Left ventricle myocardium inferior (tissue), 1 donor: Measurements from ENCODE around the gene MRPL30. TPM values are rescaled to one million over a fixed set of nuclear protein-coding genes. Genes with fewer than 3 reads are reported as not detected.
"Not testable (repeated sequence)": the region's sequence is repeated elsewhere in the genome, so short reads cannot be mapped to it uniquely, and the experiment has no call there.

Experiments
- DNase-seq: peaks from one replicate; pipeline ENCODE4 v3.0.0-alpha.2; 2020
- H3K27ac ChIP-seq: fragments of 200-600 bp; replicated peaks from 2 replicates; pipeline ENCODE4 v1.8.0; 2021
- H3K27me3 ChIP-seq: fragments of 200-600 bp; 2 replicates; pipeline ENCODE4 v1.8.0; 2021; ENCODE audit warnings: low read depth
- H3K36me3 ChIP-seq: fragments of 200-600 bp; 2 replicates; pipeline ENCODE4 v1.8.0; 2021
- H3K4me1 ChIP-seq: fragments of 200-600 bp; 2 replicates; pipeline ENCODE4 v1.8.0; 2021
- H3K4me3 ChIP-seq: fragments of 200-600 bp; 2 replicates; pipeline ENCODE4 v1.8.0; 2021; ENCODE audit warnings: mild to moderate bottlenecking, moderate library complexity
- H3K9me3 ChIP-seq: fragments of 200-600 bp; replicated peaks from 2 replicates; pipeline ENCODE4 v1.8.0; 2021
- intact Hi-C: fragments of 100-400 bp; cut with micrococcal nuclease; formaldehyde crosslinking; loops from one replicate; pipeline ENCODE4 v1.11.0; 2022
- long read RNA-seq: library from polyadenylated mRNA; unstranded; transcript quantifications from one replicate; pipeline ENCODE4 v2.0.0, GENCODE V29; 2021
- total RNA-seq: library from RNA; stranded (reverse); fragmentation: NEBNext Ultra II Directional; extraction: Animal tissue kit (Norgen Biotek cat#: 25700); gene quantifications from one replicate; pipeline ENCODE4 v1.2.1, GENCODE V29; 2021
- TF ChIP-seq, protein P1 (sequence below): fragments of 200-600 bp; IDR thresholded peaks from 2 replicates; pipeline ENCODE4 v1.8.0; 2021; ENCODE audit warnings: antibody characterized with exemption, mild to moderate bottlenecking, borderline replicate concordance
- donor health status: DM: no; HTN: yes; CAD: no; lungs with severe emphysema.

MRPL30 gene
- 34.8 TPM for total RNA-seq
- long read RNA-seq, transcript MRPL30-201 (6 exons, 2,605 nt), result major isoform, 44 of 48 reads
- long read RNA-seq, partial matches to known transcripts, result 3 of 48 reads
- long read RNA-seq, other reads (novel, unspliced or antisense), result 1 of 48 reads

GRCh38 chr2:99180755-99181623 lies at the start of gene MRPL30, which contains the start of gene MITD1:
Gene MRPL30, plus strand, starts transcription at chr2:99181184. Its CDS starts 5,020 bp downstream, at chr2:99186204.
Gene MITD1, minus strand, starts transcription at chr2:99181058. Its CDS starts 77 bp downstream, at chr2:99180981.
- Histone ChIP-seq H3K4me1 (peaks cover 58% of the 10 kb centered on the region), H3K27ac (peak within 1 kb of the TSS; percentile 84), H3K36me3 (peaks cover 6% of the 10 kb centered on the region), H3K4me3 (peak within 1 kb of the TSS; percentile 87), H3K9me3 (no peaks in the 10 kb centered on the region), H3K27me3 (no peaks in the 10 kb centered on the region)
- peak; percentile 90 for DNase-seq
- intact Hi-C loops, result no loop called here
- TF ChIP-seq, protein P1, sequence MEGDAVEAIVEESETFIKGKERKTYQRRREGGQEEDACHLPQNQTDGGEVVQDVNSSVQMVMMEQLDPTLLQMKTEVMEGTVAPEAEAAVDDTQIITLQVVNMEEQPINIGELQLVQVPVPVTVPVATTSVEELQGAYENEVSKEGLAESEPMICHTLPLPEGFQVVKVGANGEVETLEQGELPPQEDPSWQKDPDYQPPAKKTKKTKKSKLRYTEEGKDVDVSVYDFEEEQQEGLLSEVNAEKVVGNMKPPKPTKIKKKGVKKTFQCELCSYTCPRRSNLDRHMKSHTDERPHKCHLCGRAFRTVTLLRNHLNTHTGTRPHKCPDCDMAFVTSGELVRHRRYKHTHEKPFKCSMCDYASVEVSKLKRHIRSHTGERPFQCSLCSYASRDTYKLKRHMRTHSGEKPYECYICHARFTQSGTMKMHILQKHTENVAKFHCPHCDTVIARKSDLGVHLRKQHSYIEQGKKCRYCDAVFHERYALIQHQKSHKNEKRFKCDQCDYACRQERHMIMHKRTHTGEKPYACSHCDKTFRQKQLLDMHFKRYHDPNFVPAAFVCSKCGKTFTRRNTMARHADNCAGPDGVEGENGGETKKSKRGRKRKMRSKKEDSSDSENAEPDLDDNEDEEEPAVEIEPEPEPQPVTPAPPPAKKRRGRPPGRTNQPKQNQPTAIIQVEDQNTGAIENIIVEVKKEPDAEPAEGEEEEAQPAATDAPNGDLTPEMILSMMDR, result no peak

DNA sequence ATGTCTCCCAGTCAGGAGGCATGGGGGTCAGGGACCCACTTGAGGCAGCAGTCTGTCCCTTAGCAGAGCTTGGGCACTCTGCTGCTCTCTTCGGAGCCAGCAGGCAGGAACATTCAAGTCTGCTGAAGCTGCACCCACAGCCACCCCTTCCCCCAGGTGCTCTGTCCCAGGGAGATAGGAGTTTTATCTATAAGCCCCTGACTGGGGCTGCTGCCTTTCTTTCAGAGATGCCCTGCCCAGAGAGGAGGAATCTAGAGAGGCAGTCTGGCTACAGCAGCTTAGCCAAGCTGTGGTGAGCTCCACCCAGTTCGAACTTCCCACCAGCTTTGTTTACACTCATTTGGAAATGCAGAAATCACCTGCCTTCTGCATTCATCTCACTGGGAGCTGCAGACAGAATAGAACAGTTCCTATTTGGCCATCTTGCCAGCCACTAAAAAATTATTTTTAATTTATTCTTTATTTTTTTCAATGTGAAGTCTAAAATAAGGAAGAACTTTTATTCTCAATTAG lies 45.9 kb upstream of the MRPL30 start:
- intact Hi-C loops, DNase-seq, H3K27me3 ChIP-seq, H3K36me3 ChIP-seq, H3K4me3 ChIP-seq, H3K4me1 ChIP-seq, H3K27ac ChIP-seq: not testable (repeated sequence)
- H3K9me3 ChIP-seq, result peaks cover 39% of the 10 kb centered on the region

DNA sequence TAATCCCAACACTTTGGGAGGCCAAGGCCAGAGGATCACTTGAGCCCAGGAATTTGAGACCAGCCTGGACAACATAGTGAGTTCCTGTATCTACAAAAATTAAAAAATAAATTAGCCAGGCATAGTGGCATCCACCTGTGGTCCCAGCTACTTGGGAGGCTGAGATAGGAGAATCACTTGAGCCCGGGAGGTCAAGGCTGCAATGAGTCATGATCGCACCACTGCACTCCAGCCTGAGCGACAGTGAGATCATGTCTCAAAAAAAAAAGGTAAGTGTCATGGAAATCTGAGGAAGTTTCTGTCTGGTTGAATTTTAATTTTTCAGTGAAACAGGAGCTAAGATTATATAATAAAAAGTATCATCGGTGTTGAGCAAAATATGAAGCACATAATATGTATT lies 42.0 kb upstream of the MRPL30 start:
- DNase-seq, result no peak
- Histone ChIP-seq H3K27ac (no peak overlapping the region), H3K4me3 (no peak overlapping the region), H3K9me3 (peaks cover 2% of the 10 kb centered on the region), H3K27me3 (no peaks in the 10 kb centered on the region), H3K36me3 (no peaks in the 10 kb centered on the region), H3K4me1 (peaks cover 27% of the 10 kb centered on the region)
- intact Hi-C loops, result no loop called here
- TF ChIP-seq, protein P1, result no peak

- Histone ChIP-seq H3K4me1 (peaks cover 27% of the 10 kb centered on the region), H3K27me3 (no peaks in the 10 kb centered on the region), H3K36me3 (no peaks in the 10 kb centered on the region), H3K27ac (peak overlapping the region; percentile 79), H3K4me3 (peak overlapping the region; percentile 100), H3K9me3 (no peaks in the 10 kb centered on the region)
- TF ChIP-seq, protein P1, result no peak
- no peak for DNase-seq
- intact Hi-C loops, result no loop called here
Measured at GRCh38 chr2:99140056-99140859, 40.7 kb upstream of the MRPL30 start.

DNA sequence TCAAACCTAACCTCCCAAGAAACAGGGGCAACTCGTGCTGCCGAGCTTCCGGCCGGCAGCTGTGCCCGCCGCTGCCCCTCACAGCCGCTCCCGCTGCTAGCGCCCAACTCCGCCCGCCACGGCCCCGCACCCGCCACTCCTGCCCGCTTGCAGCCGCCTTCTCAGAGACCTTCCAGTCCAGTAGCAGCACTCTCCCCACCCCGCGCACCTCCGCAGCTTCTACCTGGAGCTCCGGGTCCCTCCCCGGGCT lies 40.2 kb upstream of the MRPL30 start:
- TF ChIP-seq, protein P1, result no peak
- Histone ChIP-seq H3K27ac (peak overlapping the region; percentile 79), H3K4me3 (peak overlapping the region; percentile 100), H3K27me3 (no peaks in the 10 kb centered on the region), H3K9me3 (no peaks in the 10 kb centered on the region), H3K4me1 (peaks cover 27% of the 10 kb centered on the region), H3K36me3 (no peaks in the 10 kb centered on the region)
- DNase-seq, result no peak
- intact Hi-C loops, result no loop called here
